K562 (cell line): ENCODE data around the gene ST6GALNAC6. TPM values are rescaled to one million over a fixed set of nuclear protein-coding genes. Genes with fewer than 3 reads are reported as not detected.
A peak's percentile ranks its signal among the peaks of the same experiment; 100 is the strongest.

Source experiments
- AFF4 ChIP-seq: sonication (generic); formaldehyde crosslinking; IDR thresholded peaks from 2 replicates; pipeline ENCODE4 v1.8.0; 2023; ENCODE audit warnings: mild to moderate bottlenecking, missing genetic modification reagents
- ATF4 ChIP-seq: fragments of 450-650 bp; formaldehyde crosslinking; IDR thresholded peaks from 2 replicates; pipeline ENCODE4 v1.4.0; 2022; ENCODE audit warnings: mild to moderate bottlenecking, moderate library complexity
- COPS2 ChIP-seq: fragments of 450-650 bp; conservative IDR thresholded peaks from 2 replicates; pipeline ENCODE4 v1.6.1; 2016; ENCODE audit warnings: mild to moderate bottlenecking, moderate library complexity
- CREB1 ChIP-seq, 2 experiments: sonication (generic) in 1 of 2; formaldehyde crosslinking in 1 of 2; IDR thresholded peaks; 2 replicates each; pipeline versions ENCODE4 v1.6.1 to v1.8.0; 2012 to 2022; ENCODE audit warnings: inconsistent platforms in 1 of 2, mild to moderate bottlenecking in 1 of 2, missing genetic modification reagents in 1 of 2, moderate library complexity in 1 of 2
- FOXJ2 ChIP-seq: fragments of 200-800 bp; sonication (Bioruptor generic); IDR thresholded peaks from 2 replicates; pipeline ENCODE4 v1.6.1; 2016; ENCODE audit warnings: missing genetic modification characterization, missing compliant biosample characterization
- HDAC6 ChIP-seq: IDR thresholded peaks from 2 replicates; pipeline ENCODE4 v1.6.1; 2012; ENCODE audit warnings: low read depth, mild to moderate bottlenecking, control low read depth, inconsistent platforms, low read length, moderate library complexity
- RB1 ChIP-seq: fragments of 450-650 bp; IDR thresholded peaks from 2 replicates; pipeline ENCODE4 v1.6.1; 2017; ENCODE audit warnings: low read depth, mild to moderate bottlenecking
- RBFOX2 ChIP-seq: fragments of 200-400 bp; formaldehyde crosslinking; IDR thresholded peaks from 2 replicates; pipeline ENCODE4 v1.6.1; 2017; ENCODE audit warnings: low read depth, mild to moderate bottlenecking, low read length, moderate library complexity
- RBM34 ChIP-seq: fragments of 200-400 bp; formaldehyde crosslinking; IDR thresholded peaks from 2 replicates; pipeline ENCODE4 v1.6.1; 2018; ENCODE audit warnings: low read length, borderline replicate concordance; ENCODE audit not compliant: insufficient read depth
- RUNX1 ChIP-seq: sonication (generic); IDR thresholded peaks from 2 replicates; pipeline ENCODE4 v1.6.1; 2016; ENCODE audit warnings: antibody characterized with exemption, low read depth
- ZC3H8 ChIP-seq: fragments of 450-650 bp; IDR thresholded peaks from 2 replicates; pipeline ENCODE4 v1.6.1; 2017
- ZNF212 ChIP-seq: fragments of 450-650 bp; formaldehyde crosslinking; IDR thresholded peaks from 2 replicates; pipeline ENCODE4 v1.4.0; 2020; ENCODE audit warnings: mild to moderate bottlenecking
- ZNF232 ChIP-seq: sonication (generic); formaldehyde crosslinking; IDR thresholded peaks from 2 replicates; pipeline ENCODE4 v1.8.0; 2022; ENCODE audit warnings: mild to moderate bottlenecking, missing genetic modification reagents
- ZNF274 ChIP-seq: IDR thresholded peaks from 2 replicates; pipeline ENCODE4 v1.6.1; 2011; ENCODE audit warnings: low read depth, mild to moderate bottlenecking, low read length, moderate library complexity, borderline replicate concordance
- ZNF57 ChIP-seq: fragments of 450-650 bp; formaldehyde crosslinking; IDR thresholded peaks from 2 replicates; pipeline ENCODE4 v1.4.0; 2020; ENCODE audit warnings: mild to moderate bottlenecking, moderate library complexity
- ZNF668 ChIP-seq: fragments of 250-450 bp; sonication (Bioruptor Pico); IDR thresholded peaks from 2 replicates; pipeline ENCODE4 v1.8.0; 2022; ENCODE audit warnings: mild to moderate bottlenecking, inconsistent platforms
- polyA plus RNA-seq, 8 experiments: library from polyadenylated mRNA; depleted of rRNA in 4 of 8; stranded (reverse) in 5 of 8; unstranded in 3 of 8; fragments of >200 nt; fragmentation: Nextera tagmentation in 2 of 8; fragmentation: Illumina TruSeq in 1 of 8; extraction: Ambion mirVana in 2 of 8; extraction: Trizol in 1 of 8; gene quantifications; 2 replicates each; pipeline versions ENCODE4 v1.2.1 to v1.2.3, GENCODE V29; 2011 to 2014; ENCODE audit warnings: inconsistent platforms in 1 of 8, missing spikeins in 1 of 8
- total RNA-seq, 7 experiments: library from RNA; depleted of rRNA in 6 of 7; stranded (reverse); fragments of >200 nt in 6 of 7; fragmentation: Illumina TruSeq in 2 of 7; extraction: Trizol in 2 of 7; gene quantifications; 2 replicates each; pipeline versions ENCODE4 v1.2.1 to v1.2.3, GENCODE V29; 2011 to 2021; ENCODE audit warnings: low replicate concordance in 1 of 7
- TF ChIP-seq, protein P1 (sequence below): sonication (generic); formaldehyde crosslinking; IDR thresholded peaks from 2 replicates; pipeline ENCODE4 v1.8.1; 2023; ENCODE audit warnings: missing genetic modification reagents, mild to moderate bottlenecking, borderline replicate concordance
- TF ChIP-seq, protein P2 (sequence below): sonication (generic); formaldehyde crosslinking; IDR thresholded peaks from 2 replicates; pipeline ENCODE4 v1.5.0; 2020; ENCODE audit warnings: missing genetic modification reagents

Gene ST6GALNAC6
- total and polyA plus RNA-seq, 9 of the 15 experiments (the other 6 are each of a cell fraction or from before 2014, with no cell fraction given), result 0.13 to 23.0 (median 14.5) TPM

DNA sequence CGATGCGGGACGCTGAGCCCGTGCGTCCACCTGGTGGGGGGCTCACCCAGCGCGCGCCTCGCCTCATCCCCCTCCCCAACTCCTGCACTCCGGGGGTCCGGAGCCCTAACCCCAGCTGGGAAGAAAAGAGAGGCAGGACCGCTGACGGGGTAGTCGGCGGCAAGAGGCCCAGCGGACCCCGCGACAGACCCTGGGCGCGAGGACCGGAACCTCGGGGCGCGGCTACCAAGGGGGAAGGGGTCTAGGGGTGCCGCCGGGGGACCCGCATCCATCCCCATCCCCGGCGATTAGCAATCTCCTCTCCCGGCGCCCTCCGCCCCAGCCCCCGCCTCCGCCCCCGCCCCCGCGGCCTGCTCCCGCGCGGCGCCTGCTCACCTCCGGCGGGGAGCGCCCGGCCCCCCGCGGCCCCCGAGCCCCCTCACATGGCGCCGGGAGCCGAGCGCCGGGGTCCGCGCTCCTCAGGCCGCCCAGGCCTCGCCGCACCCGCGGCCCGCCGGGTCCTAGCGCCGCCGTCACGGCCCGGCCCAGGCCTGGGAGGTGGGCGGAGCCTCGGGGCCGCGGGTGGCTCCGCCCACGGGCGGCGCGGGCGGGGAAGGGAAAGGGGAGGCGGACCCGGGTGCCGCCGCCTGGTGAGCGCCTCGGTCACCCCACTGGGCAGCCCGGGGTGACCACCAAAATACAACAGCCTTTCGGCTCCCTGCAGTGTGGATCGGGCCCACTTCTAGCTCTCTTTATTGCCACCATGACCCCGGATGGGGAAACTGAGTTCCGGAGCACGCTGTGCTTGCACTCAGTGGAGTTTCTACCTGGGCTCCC, at the start of gene ST6GALNAC6 (continued):
- TF ChIP-seq, protein P1, sequence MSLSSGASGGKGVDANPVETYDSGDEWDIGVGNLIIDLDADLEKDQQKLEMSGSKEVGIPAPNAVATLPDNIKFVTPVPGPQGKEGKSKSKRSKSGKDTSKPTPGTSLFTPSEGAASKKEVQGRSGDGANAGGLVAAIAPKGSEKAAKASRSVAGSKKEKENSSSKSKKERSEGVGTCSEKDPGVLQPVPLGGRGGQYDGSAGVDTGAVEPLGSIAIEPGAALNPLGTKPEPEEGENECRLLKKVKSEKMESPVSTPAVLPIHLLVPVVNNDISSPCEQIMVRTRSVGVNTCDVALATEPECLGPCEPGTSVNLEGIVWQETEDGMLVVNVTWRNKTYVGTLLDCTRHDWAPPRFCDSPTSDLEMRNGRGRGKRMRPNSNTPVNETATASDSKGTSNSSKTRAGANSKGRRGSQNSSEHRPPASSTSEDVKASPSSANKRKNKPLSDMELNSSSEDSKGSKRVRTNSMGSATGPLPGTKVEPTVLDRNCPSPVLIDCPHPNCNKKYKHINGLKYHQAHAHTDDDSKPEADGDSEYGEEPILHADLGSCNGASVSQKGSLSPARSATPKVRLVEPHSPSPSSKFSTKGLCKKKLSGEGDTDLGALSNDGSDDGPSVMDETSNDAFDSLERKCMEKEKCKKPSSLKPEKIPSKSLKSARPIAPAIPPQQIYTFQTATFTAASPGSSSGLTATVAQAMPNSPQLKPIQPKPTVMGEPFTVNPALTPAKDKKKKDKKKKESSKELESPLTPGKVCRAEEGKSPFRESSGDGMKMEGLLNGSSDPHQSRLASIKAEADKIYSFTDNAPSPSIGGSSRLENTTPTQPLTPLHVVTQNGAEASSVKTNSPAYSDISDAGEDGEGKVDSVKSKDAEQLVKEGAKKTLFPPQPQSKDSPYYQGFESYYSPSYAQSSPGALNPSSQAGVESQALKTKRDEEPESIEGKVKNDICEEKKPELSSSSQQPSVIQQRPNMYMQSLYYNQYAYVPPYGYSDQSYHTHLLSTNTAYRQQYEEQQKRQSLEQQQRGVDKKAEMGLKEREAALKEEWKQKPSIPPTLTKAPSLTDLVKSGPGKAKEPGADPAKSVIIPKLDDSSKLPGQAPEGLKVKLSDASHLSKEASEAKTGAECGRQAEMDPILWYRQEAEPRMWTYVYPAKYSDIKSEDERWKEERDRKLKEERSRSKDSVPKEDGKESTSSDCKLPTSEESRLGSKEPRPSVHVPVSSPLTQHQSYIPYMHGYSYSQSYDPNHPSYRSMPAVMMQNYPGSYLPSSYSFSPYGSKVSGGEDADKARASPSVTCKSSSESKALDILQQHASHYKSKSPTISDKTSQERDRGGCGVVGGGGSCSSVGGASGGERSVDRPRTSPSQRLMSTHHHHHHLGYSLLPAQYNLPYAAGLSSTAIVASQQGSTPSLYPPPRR (CRISPR knock-in tag), result no peak
- TF ChIP-seq AFF4 (CRISPR knock-in tag) (no peak), RUNX1 (no peak), HDAC6 (no peak), RB1 (peak; percentile 92), ZNF212 (CRISPR knock-in tag) (no peak), CREB1 (IDR thresholded peaks at IDR 0.05) (no peak), CREB1 (CRISPR knock-in tag; IDR thresholded peaks at IDR 0.05) (no peak), FOXJ2 (tag) (no peak), COPS2 (no peak), ZC3H8 (no peak), ZNF274 (no peak), RBM34 (no peak), ATF4 (CRISPR knock-in tag) (no peak; the same call in 1 of the 2 replicates), ZNF57 (no peak), RBFOX2 (peak; percentile 71), ZNF232 (CRISPR knock-in tag) (no peak), ZNF668 (no peak)
- TF ChIP-seq, protein P2, sequence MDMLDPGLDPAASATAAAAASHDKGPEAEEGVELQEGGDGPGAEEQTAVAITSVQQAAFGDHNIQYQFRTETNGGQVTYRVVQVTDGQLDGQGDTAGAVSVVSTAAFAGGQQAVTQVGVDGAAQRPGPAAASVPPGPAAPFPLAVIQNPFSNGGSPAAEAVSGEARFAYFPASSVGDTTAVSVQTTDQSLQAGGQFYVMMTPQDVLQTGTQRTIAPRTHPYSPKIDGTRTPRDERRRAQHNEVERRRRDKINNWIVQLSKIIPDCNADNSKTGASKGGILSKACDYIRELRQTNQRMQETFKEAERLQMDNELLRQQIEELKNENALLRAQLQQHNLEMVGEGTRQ (CRISPR knock-in tag), result no peak
